Liver (tissue), 9 donors: ENCODE measurements around the gene PTPN14. TPM values are rescaled to one million over a fixed set of nuclear protein-coding genes. Genes with fewer than 3 reads are reported as not detected.

Experiments used
- DNase-seq: peaks from one replicate; pipeline ENCODE4 v3.0.0-alpha.2; 2017; ENCODE audit warnings: low spot score
- H3K27ac ChIP-seq, 2 donors: one replicate each; pipeline ENCODE4 v1.7.0; 2013; ENCODE audit warnings: inconsistent platforms in 2 of 2, low read length in 2 of 2, control low read depth in 1 of 2, low read depth in 1 of 2, mild to moderate bottlenecking in 1 of 2
- H3K27me3 ChIP-seq, 4 donors: one replicate each; pipeline versions ENCODE4 v1.6.1 to v1.7.0; 2013; ENCODE audit warnings: low read length in 3 of 4, inconsistent platforms in 1 of 4, mild to moderate bottlenecking in 1 of 4, moderate library complexity in 1 of 4; ENCODE audit not compliant: control insufficient read depth in 4 of 4, insufficient read depth in 4 of 4
- H3K36me3 ChIP-seq, 4 donors: one replicate each; pipeline versions ENCODE4 v1.6.1 to v1.7.0; 2013; ENCODE audit warnings: low read length in 3 of 4, mild to moderate bottlenecking in 3 of 4, low read depth in 1 of 4, moderate library complexity in 1 of 4; ENCODE audit not compliant: control insufficient read depth in 4 of 4, insufficient read depth in 3 of 4
- H3K4me1 ChIP-seq, 4 donors: one replicate each; pipeline versions ENCODE4 v1.6.1 to v1.7.0; 2013; ENCODE audit warnings: low read length in 3 of 4, mild to moderate bottlenecking in 3 of 4, moderate library complexity in 1 of 4; ENCODE audit not compliant: control insufficient read depth in 4 of 4, insufficient read depth in 4 of 4
- H3K4me3 ChIP-seq, 3 donors: one replicate each; pipeline versions ENCODE4 v1.6.1 to v1.7.0; 2013; ENCODE audit warnings: low read length in 3 of 3, control low read depth in 1 of 3, low read depth in 1 of 3, mild to moderate bottlenecking in 1 of 3
- H3K9ac ChIP-seq, 2 donors: one replicate each; pipeline ENCODE4 v1.7.0; 2013; ENCODE audit warnings: low read length in 2 of 2, mild to moderate bottlenecking in 2 of 2, moderate library complexity in 2 of 2, control low read depth in 1 of 2, low read depth in 1 of 2
- H3K9me3 ChIP-seq, 4 donors: one replicate each; pipeline versions ENCODE4 v1.6.1 to v1.7.0; 2013; ENCODE audit warnings: low read length in 3 of 4; ENCODE audit not compliant: control insufficient read depth in 4 of 4
- ATF3 ChIP-seq: IDR thresholded peaks from 2 replicates; pipeline ENCODE4 v1.6.1; 2016; ENCODE audit warnings: antibody characterized with exemption
- CTCF ChIP-seq: fragments of 150-350 bp; IDR thresholded peaks from 2 replicates; pipeline ENCODE4 v1.5.1; 2017; ENCODE audit warnings: improper control_type of control experiment, low read depth, low read length; ENCODE audit not compliant: missing input control
- EGR1 ChIP-seq, 2 donors: IDR thresholded peaks; 2 replicates each; pipeline ENCODE4 v1.6.1; 2016 to 2018; ENCODE audit warnings: antibody characterized with exemption in 2 of 2, low read depth in 2 of 2
- FOXA1 ChIP-seq: IDR thresholded peaks from 2 replicates; pipeline ENCODE4 v1.6.1; 2016; ENCODE audit warnings: antibody characterized with exemption
- FOXA2 ChIP-seq: IDR thresholded peaks from 2 replicates; pipeline ENCODE4 v1.6.1; 2016; ENCODE audit warnings: antibody characterized with exemption
- GABPA ChIP-seq, 2 donors: IDR thresholded peaks in 1 of 2; conservative IDR thresholded peaks in 1 of 2; 2 replicates each; pipeline ENCODE4 v1.6.1; 2016; ENCODE audit warnings: antibody characterized with exemption in 2 of 2, mild to moderate bottlenecking in 1 of 2, moderate library complexity in 1 of 2
- HNF4A ChIP-seq, 2 donors: conservative IDR thresholded peaks; 2 replicates each; pipeline ENCODE4 v1.6.1; 2016; ENCODE audit warnings: antibody characterized with exemption in 2 of 2, mild to moderate bottlenecking in 2 of 2
- HNF4G ChIP-seq: IDR thresholded peaks from 2 replicates; pipeline ENCODE4 v1.6.1; 2016; ENCODE audit warnings: antibody characterized with exemption
- MAX ChIP-seq: IDR thresholded peaks from 2 replicates; pipeline ENCODE4 v1.6.1; 2016; ENCODE audit warnings: antibody characterized with exemption
- NR2F2 ChIP-seq: IDR thresholded peaks from 2 replicates; pipeline ENCODE4 v1.6.1; 2016; ENCODE audit warnings: antibody characterized with exemption
- RAD21 ChIP-seq, 2 donors: IDR thresholded peaks; 2 replicates each; pipeline ENCODE4 v1.6.1; 2016; ENCODE audit warnings: antibody characterized with exemption in 2 of 2, mild to moderate bottlenecking in 2 of 2
- RXRA ChIP-seq, 2 donors: IDR thresholded peaks; 2 replicates each; pipeline ENCODE4 v1.6.1; 2017 to 2018; ENCODE audit warnings: antibody characterized with exemption in 2 of 2, mild to moderate bottlenecking in 1 of 2
- SP1 ChIP-seq: IDR thresholded peaks from 2 replicates; pipeline ENCODE4 v1.6.1; 2018; ENCODE audit warnings: antibody characterized with exemption, mild to moderate bottlenecking
- TAF1 ChIP-seq: conservative IDR thresholded peaks from 2 replicates; pipeline ENCODE4 v1.6.1; 2016; ENCODE audit warnings: antibody characterized with exemption, mild to moderate bottlenecking
- YY1 ChIP-seq: IDR thresholded peaks from 2 replicates; pipeline ENCODE4 v1.6.1; 2016; ENCODE audit warnings: antibody characterized with exemption, mild to moderate bottlenecking
- ZBTB33 ChIP-seq: IDR thresholded peaks from 2 replicates; pipeline ENCODE4 v1.6.1; 2016; ENCODE audit warnings: antibody characterized with exemption
- WGBS: extraction: QIAGEN DNeasy Blood & Tissue Kit; methylation state at CpG from one replicate; pipeline ENCODE4 v1.1.7; 2013; 5-methylcytosine and 5-hydroxymethylcytosine counted together
- polyA plus RNA-seq, 2 donors: library from polyadenylated mRNA; stranded (reverse) in 1 of 2; unstranded in 1 of 2; fragments of 200-250 nt in 1 of 2; fragments of >200 nt in 1 of 2; fragmentation: Nextera tagmentation in 1 of 2; extraction: Ambion mirVana in 1 of 2; gene quantifications; one replicate each; pipeline versions ENCODE4 v1.2.1 to v1.2.3, GENCODE V29; 2013 to 2015
- total RNA-seq, 2 donors: library from RNA; depleted of rRNA; stranded (reverse); fragments of >200 nt; gene quantifications; one replicate each; pipeline ENCODE4 v1.2.3, GENCODE V29; 2014
- donor health status: healthy.
- donor health status: healthy.
- donor health status: healthy.
- donor health status: healthy.
- donor health status: healthy.

Gene PTPN14
- total and polyA plus RNA-seq, 4 donors, result 0.54 to 3.2 (median 1.5) TPM

GRCh38 chr1:214467078-214467585 lies 84.3 kb downstream of the PTPN14 start:
- 80% methylated on average over 1 of the region's 1 CpG for WGBS
- Histone ChIP-seq H3K36me3 (no peaks in the 10 kb centered on the region), H3K4me1 (no peaks in the 10 kb centered on the region), H3K27me3 (peaks cover 0 to 4% (median 0%) of the 10 kb centered on the region in 4 donors), H3K9ac (no peak overlapping the region), H3K9me3 (no peaks in the 10 kb centered on the region), H3K27ac (no peak overlapping the region), H3K4me3 (no peak overlapping the region)
- DNase-seq, result no peak
- no peak for TF ChIP-seq YY1
- no peak for TF ChIP-seq FOXA2
- no peak for TF ChIP-seq TAF1
- no peak for TF ChIP-seq RAD21 (IDR thresholded peaks at IDR 0.05)
- TF ChIP-seq RXRA (IDR thresholded peaks at IDR 0.05), result no peak
- TF ChIP-seq HNF4A (conservative IDR thresholded peaks at IDR 0.05), result no peak

GRCh38 chr1:214466403-214467077 lies 84.9 kb downstream of the PTPN14 start:
- no peaks in the 10 kb centered on the region for H3K36me3 ChIP-seq
- no peak overlapping the region for H3K9ac ChIP-seq
- no peak overlapping the region for H3K27ac ChIP-seq
- WGBS, result 75% methylated on average over 3 of the region's 3 CpGs
- H3K4me3 ChIP-seq, result no peak overlapping the region
- H3K27me3 ChIP-seq, result peaks cover 0 to 3% (median 0%) of the 10 kb centered on the region in 4 donors
- no peaks in the 10 kb centered on the region for H3K4me1 ChIP-seq
- DNase-seq, result no peak
- TF ChIP-seq GABPA (IDR thresholded peaks at IDR 0.05 in 1 of 2, conservative IDR thresholded peaks at IDR 0.05 in 1 of 2) (no peak), SP1 (no peak), TAF1 (no peak), RXRA (IDR thresholded peaks at IDR 0.05) (no peak), ATF3 (no peak), CTCF (no peak), MAX (no peak), RAD21 (IDR thresholded peaks at IDR 0.05) (no peak), NR2F2 (no peak), EGR1 (IDR thresholded peaks at IDR 0.05; ENCODE audit: low read depth in 2 of 2) (no peak), ZBTB33 (no peak), FOXA1 (no peak), HNF4A (conservative IDR thresholded peaks at IDR 0.05) (no peak), HNF4G (no peak)
- H3K9me3 ChIP-seq, result no peaks in the 10 kb centered on the region
